HG03103 (cell line): ENCODE data around the gene EN2.

ENCODE experiments used
- ATAC-seq: cut with Tn5 transposase; IDR thresholded peaks from one replicate; pipeline ENCODE4 v1.9.1; 2021; ENCODE audit warnings: low read depth; ENCODE audit not compliant: unreplicated experiment

The EN2 gene

GRCh38 chr7:155506854-155507337 lies 49.0 kb downstream of the EN2 start:
- no peak for ATAC-seq

- no peak for ATAC-seq
Observed at GRCh38 chr7:155507576-155507975, 49.6 kb downstream of the EN2 start.

GRCh38 chr7:155508376-155509358 lies 50.7 kb downstream of the EN2 start:
- no peak for ATAC-seq

- no peak for ATAC-seq
Observed at GRCh38 chr7:155509359-155509724, 51.4 kb downstream of the EN2 start.

GRCh38 chr7:155509725-155510551 lies 52.0 kb downstream of the EN2 start:
- no peak for ATAC-seq

- ATAC-seq, result no peak
Observed at GRCh38 chr7:155510975-155511701, 53.2 kb downstream of the EN2 start.

GRCh38 chr7:155511702-155511996 lies 53.7 kb downstream of the EN2 start:
- no peak for ATAC-seq

- no peak for ATAC-seq
Observed at GRCh38 chr7:155512246-155512887, 54.4 kb downstream of the EN2 start.

- ATAC-seq, result no peak
Observed at GRCh38 chr7:155513543-155514285, 55.8 kb downstream of the EN2 start.

- no peak for ATAC-seq
Observed at GRCh38 chr7:155514296-155514695, 56.4 kb downstream of the EN2 start.
